Measurements from ENCODE around the gene MOBP.

The MOBP gene

DNA sequence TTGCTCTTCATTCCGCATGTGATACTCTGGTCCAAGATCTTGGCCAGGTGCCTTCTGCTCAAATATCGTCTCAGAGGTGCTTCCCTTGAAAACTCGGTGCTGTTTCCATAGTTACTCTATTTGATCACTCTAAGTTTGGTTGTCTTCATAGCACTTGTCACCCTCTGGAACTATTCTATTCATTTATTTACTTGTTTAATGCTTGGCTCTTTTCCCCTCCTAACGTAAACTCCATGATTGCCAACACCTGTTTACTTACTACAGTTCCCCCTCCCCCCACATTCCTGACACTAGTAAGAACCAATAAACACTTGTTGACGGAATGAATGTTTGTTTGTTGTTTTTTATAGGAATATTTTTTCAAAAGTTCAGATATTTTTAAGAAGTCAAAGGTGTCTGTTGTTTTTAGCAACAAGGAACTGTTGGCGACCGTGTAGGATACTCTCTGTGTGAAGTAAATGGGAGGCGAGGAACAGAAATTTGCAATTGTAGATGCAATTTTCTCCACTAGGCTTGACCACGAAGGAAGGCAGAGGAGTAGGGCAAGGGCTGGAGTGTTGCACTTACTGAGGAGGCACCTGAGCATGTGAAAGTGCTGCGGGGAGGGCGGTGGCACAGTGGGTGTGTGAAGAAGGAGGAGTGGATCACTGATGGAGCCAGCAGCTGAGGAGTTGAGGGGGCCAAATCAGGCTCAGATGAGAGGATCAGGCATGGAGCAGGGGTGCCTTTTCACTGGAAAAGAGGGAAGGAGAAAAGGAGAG, 48.4 kb downstream of the MOBP start:
- WGBS (ENCODE audit: extremely low coverage, insufficient coverage, low lambda C conversion rate): no CpG with 5 or more reads among the region's 11 CpGs

DNA sequence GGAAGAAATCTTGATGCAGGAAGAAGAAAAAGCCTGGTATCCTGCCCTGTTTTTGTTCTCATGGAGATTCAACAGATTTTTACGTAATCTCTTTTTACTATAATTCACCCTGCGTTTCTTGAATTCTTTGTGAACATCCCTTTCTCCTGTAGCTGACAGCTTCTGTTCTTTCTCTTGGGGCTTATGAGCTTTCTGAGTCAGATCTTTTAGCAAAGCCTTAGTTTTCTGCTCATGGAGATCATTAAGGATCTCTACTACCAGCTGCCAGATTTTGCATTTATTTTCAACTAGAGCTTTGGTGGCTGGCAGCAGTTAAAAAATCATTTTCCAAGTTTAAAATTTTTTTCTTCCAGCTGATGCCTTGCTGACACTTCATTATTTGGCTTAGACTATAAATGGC, 51.6 kb downstream of the MOBP start:
- no peaks in the 10 kb centered on the region for H3K79me2 ChIP-seq (ENCODE audit: control insufficient read depth, insufficient read depth, low read length)
- no peaks in the 10 kb centered on the region for H3K36me3 ChIP-seq (ENCODE audit: control insufficient read depth, insufficient read depth, low read length)
- no peak overlapping the region for H2BK15ac ChIP-seq (replicated peaks; ENCODE audit: low read depth)
- H3K18ac ChIP-seq (ENCODE audit: low read length): no peak overlapping the region
- H3K79me1 ChIP-seq (ENCODE audit: low read length): no peaks in the 10 kb centered on the region
- no peak overlapping the region for H3K9ac ChIP-seq (ENCODE audit: low read length)
- H3K27ac ChIP-seq (ENCODE audit: low read depth, low read length): no peak overlapping the region
- no CpG with 5 or more reads among the region's 2 CpGs for WGBS (ENCODE audit: extremely low coverage, insufficient coverage, low lambda C conversion rate)
- H3K4ac ChIP-seq (ENCODE audit: low read depth, low read length): no peak overlapping the region
- peaks cover 2% of the 10 kb centered on the region for H3K4me1 ChIP-seq (ENCODE audit: control insufficient read depth, low read depth, low read length)
- H3K4me3 ChIP-seq (ENCODE audit: low read length): no peak overlapping the region
- no peak overlapping the region for H3K56ac ChIP-seq (ENCODE audit: low read length)
- H4K5ac ChIP-seq (ENCODE audit: low read length): no peak overlapping the region
- H4K8ac ChIP-seq (ENCODE audit: low read depth, low read length): no peak overlapping the region
- no peak overlapping the region for H3K23ac ChIP-seq (ENCODE audit: low read length)
- no peak for DNase-seq
- H3K27me3 ChIP-seq (ENCODE audit: insufficient read depth, low read length, poor library complexity): no peaks in the 10 kb centered on the region
- H2BK5ac ChIP-seq (ENCODE audit: low read length): no peak overlapping the region
- H2AK5ac ChIP-seq (ENCODE audit: low read length): no peak overlapping the region
- no peak overlapping the region for H3K4me2 ChIP-seq (ENCODE audit: low read length)
- no peak overlapping the region for H2BK120ac ChIP-seq (ENCODE audit: low read depth, low read length)

More for the DNA sequence above, 48.4 kb downstream of the MOBP start:
- Histone ChIP-seq H3K27ac (ENCODE audit: low read depth, low read length) (no peak overlapping the region), H3K27me3 (ENCODE audit: insufficient read depth, low read length, poor library complexity) (no peaks in the 10 kb centered on the region), H3K79me2 (ENCODE audit: control insufficient read depth, insufficient read depth, low read length) (no peaks in the 10 kb centered on the region), H2BK5ac (ENCODE audit: low read length) (no peak overlapping the region), H2AK5ac (ENCODE audit: low read length) (no peak overlapping the region), H3K4ac (ENCODE audit: low read depth, low read length) (no peak overlapping the region), H3K36me3 (ENCODE audit: control insufficient read depth, insufficient read depth, low read length) (no peaks in the 10 kb centered on the region), H4K8ac (ENCODE audit: low read depth, low read length) (no peak overlapping the region), H3K4me1 (ENCODE audit: control insufficient read depth, low read depth, low read length) (peaks cover 2% of the 10 kb centered on the region), H3K9ac (ENCODE audit: low read length) (no peak overlapping the region), H3K18ac (ENCODE audit: low read length) (no peak overlapping the region), H3K79me1 (ENCODE audit: low read length) (no peaks in the 10 kb centered on the region), H3K56ac (ENCODE audit: low read length) (no peak overlapping the region), H3K23ac (ENCODE audit: low read length) (no peak overlapping the region), H3K4me2 (ENCODE audit: low read length) (no peak overlapping the region), H3K4me3 (ENCODE audit: low read length) (no peak overlapping the region), H2BK120ac (ENCODE audit: low read depth, low read length) (no peak overlapping the region), H4K5ac (ENCODE audit: low read length) (no peak overlapping the region), H2BK15ac (replicated peaks; ENCODE audit: low read depth) (no peak overlapping the region)
- DNase-seq: no peak

DNA sequence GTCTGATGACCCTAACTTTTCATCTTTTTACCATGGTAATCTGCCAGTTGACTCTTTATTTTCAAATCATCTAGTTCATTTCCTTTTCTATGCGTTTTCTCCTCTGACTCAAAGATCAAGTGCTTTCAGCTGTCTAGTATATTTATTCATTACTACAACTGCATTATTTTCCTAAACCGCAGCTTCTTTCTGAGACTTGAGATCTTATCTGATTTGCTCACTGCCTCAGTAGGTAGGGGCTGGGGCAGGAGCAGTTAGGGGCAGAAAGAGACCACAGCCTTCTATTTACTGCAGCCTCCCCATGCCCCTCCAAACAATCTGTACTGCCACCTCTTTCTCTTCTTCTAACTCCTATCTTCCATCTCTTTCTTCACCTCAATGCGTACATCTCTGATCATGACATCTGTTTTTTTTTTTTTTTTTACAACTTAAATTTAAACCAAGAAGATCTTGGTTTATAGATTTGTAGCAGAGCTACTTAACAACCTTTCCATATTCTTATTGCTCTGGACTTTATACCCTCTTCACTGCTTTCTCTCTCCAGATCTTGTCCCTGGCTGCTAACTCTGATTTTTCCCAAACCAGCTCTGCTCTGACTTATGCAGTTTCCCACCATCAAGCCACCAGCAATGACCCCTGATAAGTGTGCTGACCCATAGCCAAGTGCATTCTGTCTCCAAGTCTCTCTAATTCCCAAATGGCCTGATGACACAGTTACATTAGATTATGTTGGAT, 52.2 kb downstream of the MOBP start:
- Histone ChIP-seq H3K4me2 (ENCODE audit: low read length) (no peak overlapping the region), H3K4me3 (ENCODE audit: low read length) (no peak overlapping the region), H3K4ac (ENCODE audit: low read depth, low read length) (no peak overlapping the region), H3K36me3 (ENCODE audit: control insufficient read depth, insufficient read depth, low read length) (no peaks in the 10 kb centered on the region), H3K27me3 (ENCODE audit: insufficient read depth, low read length, poor library complexity) (no peaks in the 10 kb centered on the region), H3K79me2 (ENCODE audit: control insufficient read depth, insufficient read depth, low read length) (no peaks in the 10 kb centered on the region), H2BK5ac (ENCODE audit: low read length) (no peak overlapping the region), H3K4me1 (ENCODE audit: control insufficient read depth, low read depth, low read length) (peaks cover 2% of the 10 kb centered on the region), H3K79me1 (ENCODE audit: low read length) (no peaks in the 10 kb centered on the region), H3K18ac (ENCODE audit: low read length) (no peak overlapping the region), H4K5ac (ENCODE audit: low read length) (no peak overlapping the region), H3K56ac (ENCODE audit: low read length) (no peak overlapping the region), H2BK120ac (ENCODE audit: low read depth, low read length) (no peak overlapping the region), H3K23ac (ENCODE audit: low read length) (no peak overlapping the region), H2AK5ac (ENCODE audit: low read length) (no peak overlapping the region), H4K8ac (ENCODE audit: low read depth, low read length) (no peak overlapping the region), H3K9ac (ENCODE audit: low read length) (no peak overlapping the region), H2BK15ac (replicated peaks; ENCODE audit: low read depth) (no peak overlapping the region), H3K27ac (ENCODE audit: low read depth, low read length) (no peak overlapping the region)
- 100% methylated on average over 1 of the region's 3 CpGs for WGBS (ENCODE audit: extremely low coverage, insufficient coverage, low lambda C conversion rate)
- no peak for DNase-seq

DNA sequence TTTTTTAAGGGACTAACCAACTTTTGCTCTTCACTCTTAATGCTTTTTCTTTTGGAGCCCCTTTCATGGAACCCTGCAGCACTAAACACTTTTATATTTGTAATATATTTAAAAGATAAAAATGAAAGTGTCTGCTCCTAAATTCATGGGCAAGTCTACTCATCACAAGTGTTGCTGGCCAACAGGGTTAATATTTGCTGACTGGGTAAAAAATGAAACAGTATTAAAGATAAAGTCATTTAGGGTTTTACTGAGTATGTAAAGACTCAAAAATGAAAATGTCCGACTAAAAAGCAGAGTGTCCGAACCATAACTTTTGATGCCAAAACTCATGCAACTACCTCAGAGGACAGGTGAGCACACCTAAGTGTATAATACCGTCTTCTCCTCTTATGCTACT, 54.0 kb downstream of the MOBP start:
- H2AK5ac ChIP-seq (ENCODE audit: low read length): no peak overlapping the region
- H3K4me3 ChIP-seq (ENCODE audit: low read length): no peak overlapping the region
- no peak overlapping the region for H3K56ac ChIP-seq (ENCODE audit: low read length)
- no peak overlapping the region for H3K9ac ChIP-seq (ENCODE audit: low read length)
- no peak overlapping the region for H2BK15ac ChIP-seq (replicated peaks; ENCODE audit: low read depth)
- H3K79me1 ChIP-seq (ENCODE audit: low read length): no peaks in the 10 kb centered on the region
- H3K4me2 ChIP-seq (ENCODE audit: low read length): no peak overlapping the region
- H4K5ac ChIP-seq (ENCODE audit: low read length): no peak overlapping the region
- no peaks in the 10 kb centered on the region for H3K27me3 ChIP-seq (ENCODE audit: insufficient read depth, low read length, poor library complexity)
- no peak for DNase-seq
- H3K18ac ChIP-seq (ENCODE audit: low read length): no peak overlapping the region
- H3K79me2 ChIP-seq (ENCODE audit: control insufficient read depth, insufficient read depth, low read length): no peaks in the 10 kb centered on the region
- no peak overlapping the region for H3K4ac ChIP-seq (ENCODE audit: low read depth, low read length)
- no peak overlapping the region for H4K8ac ChIP-seq (ENCODE audit: low read depth, low read length)
- no peaks in the 10 kb centered on the region for H3K4me1 ChIP-seq (ENCODE audit: control insufficient read depth, low read depth, low read length)
- no peak overlapping the region for H3K23ac ChIP-seq (ENCODE audit: low read length)
- H3K27ac ChIP-seq (ENCODE audit: low read depth, low read length): no peak overlapping the region
- H2BK5ac ChIP-seq (ENCODE audit: low read length): no peak overlapping the region
- H3K36me3 ChIP-seq (ENCODE audit: control insufficient read depth, insufficient read depth, low read length): no peaks in the 10 kb centered on the region
- no CpG with 5 or more reads among the region's 3 CpGs for WGBS (ENCODE audit: extremely low coverage, insufficient coverage, low lambda C conversion rate)
- H2BK120ac ChIP-seq (ENCODE audit: low read depth, low read length): no peak overlapping the region

- Histone ChIP-seq H2AK5ac (ENCODE audit: low read length) (no peak overlapping the region), H2BK120ac (ENCODE audit: low read depth, low read length) (no peak overlapping the region), H3K23ac (ENCODE audit: low read length) (no peak overlapping the region), H3K4ac (ENCODE audit: low read depth, low read length) (no peak overlapping the region), H3K18ac (ENCODE audit: low read length) (no peak overlapping the region), H2BK15ac (replicated peaks; ENCODE audit: low read depth) (no peak overlapping the region), H3K56ac (ENCODE audit: low read length) (no peak overlapping the region), H3K9ac (ENCODE audit: low read length) (no peak overlapping the region), H3K4me3 (ENCODE audit: low read length) (no peak overlapping the region), H3K27ac (ENCODE audit: low read depth, low read length) (no peak overlapping the region), H3K4me1 (ENCODE audit: control insufficient read depth, low read depth, low read length) (no peaks in the 10 kb centered on the region), H3K36me3 (ENCODE audit: control insufficient read depth, insufficient read depth, low read length) (no peaks in the 10 kb centered on the region), H3K4me2 (ENCODE audit: low read length) (no peak overlapping the region), H3K79me1 (ENCODE audit: low read length) (no peaks in the 10 kb centered on the region), H4K8ac (ENCODE audit: low read depth, low read length) (no peak overlapping the region), H3K27me3 (ENCODE audit: insufficient read depth, low read length, poor library complexity) (no peaks in the 10 kb centered on the region), H4K5ac (ENCODE audit: low read length) (no peak overlapping the region), H2BK5ac (ENCODE audit: low read length) (no peak overlapping the region), H3K79me2 (ENCODE audit: control insufficient read depth, insufficient read depth, low read length) (no peaks in the 10 kb centered on the region)
- no CpG with 5 or more reads among the region's 1 CpG for WGBS (ENCODE audit: extremely low coverage, insufficient coverage, low lambda C conversion rate)
- peak; percentile 50 for DNase-seq
Measured at GRCh38 chr3:39524107-39524506, 56.6 kb downstream of the MOBP start.
